Omental fat pad (tissue), 4 donors: ENCODE measurements around the gene OGFOD1. TPM values are rescaled to one million over a fixed set of nuclear protein-coding genes. Genes with fewer than 3 reads are reported as not detected.

Experiments
- ATAC-seq: fragments of 150-250 bp; one replicate; pipeline ENCODE4 v1.9.1; 2016; ENCODE audit warnings: mild to moderate bottlenecking, moderate library complexity; ENCODE audit not compliant: low FRiP score
- DNase-seq: peaks from one replicate; pipeline ENCODE4 v3.0.0-alpha.2; 2019; ENCODE audit warnings: low spot score
- CTCF ChIP-seq, 3 donors: fragments of 450-650 bp; IDR thresholded peaks; one replicate each; pipeline ENCODE4 v1.5.1; 2016 to 2017; ENCODE audit warnings: antibody characterized with exemption in 3 of 3, mild to moderate bottlenecking in 3 of 3, moderate library complexity in 2 of 3
- total RNA-seq, 4 donors: library from RNA; depleted of rRNA; stranded (reverse); fragments of >200 nt; gene quantifications; one replicate each; pipeline ENCODE4 v1.1.0, GENCODE V29; 2016

The OGFOD1 gene
- total RNA-seq, 4 donors from 2014 or later, result 19.1 to 58.2 (median 30.9) TPM

GRCh38 chr16:56421976-56422669 lies 29.2 kb upstream of the OGFOD1 start:
- TF ChIP-seq CTCF (IDR thresholded peaks at IDR 0.05), result no peak
- DNase-seq (no peak), ATAC-seq (no peak)

GRCh38 chr16:56422896-56423441 lies 28.4 kb upstream of the OGFOD1 start:
- TF ChIP-seq CTCF (IDR thresholded peaks at IDR 0.05), result no peak
- DNase-seq (no peak), ATAC-seq (no peak)

GRCh38 chr16:56423584-56424403 lies 27.6 kb upstream of the OGFOD1 start:
- DNase-seq (no peak), ATAC-seq (no peak)
- no peak for TF ChIP-seq CTCF (IDR thresholded peaks at IDR 0.05)

GRCh38 chr16:56424404-56424764 lies 27.0 kb upstream of the OGFOD1 start:
- DNase-seq, result no peak
- peak; percentile 15 for ATAC-seq
- no peak for TF ChIP-seq CTCF (IDR thresholded peaks at IDR 0.05)

- ATAC-seq (peak; percentile 65), DNase-seq (no peak)
- TF ChIP-seq CTCF (IDR thresholded peaks at IDR 0.05), result no peak
Observed at GRCh38 chr16:56424791-56425438, 26.4 kb upstream of the OGFOD1 start.

GRCh38 chr16:56425439-56425832 lies 25.9 kb upstream of the OGFOD1 start, which contains the start of gene AMFR:
TSS of gene AMFR (minus strand) at chr16:56425545. CDS start at chr16:56425327, 218 bp downstream.
- peak in 1 of 3 donors; percentile 70 for TF ChIP-seq CTCF (IDR thresholded peaks at IDR 0.05)
- ATAC-seq (peak; percentile 97), DNase-seq (no peak)
